ENCODE data around the gene GGACT. TPM values are rescaled to one million over a fixed set of nuclear protein-coding genes. Genes with fewer than 3 reads are reported as not detected.

Gene GGACT
- total RNA-seq, 1 experiment from 2014 or later: 3.8 TPM

- no peak overlapping the region for H3K27ac ChIP-seq (ENCODE audit: low read depth, low read length, poor library complexity, severe bottlenecking)
- intact Hi-C loops (cut with micrococcal nuclease; ENCODE audit: unreplicated experiment): no loop called here
- ChIA-PET POLR2A (ENCODE audit: low non-redundant PET) (no interaction called here), CTCF (no interaction called here)
- H3K9me3 ChIP-seq (ENCODE audit: low read depth, low read length, poor library complexity, severe bottlenecking): no peaks in the 10 kb centered on the region
- H3K4me3 ChIP-seq (ENCODE audit: low read depth, low read length, poor library complexity, severe bottlenecking): no peak overlapping the region
- TF ChIP-seq CTCF (conservative IDR thresholded peaks at IDR 0.05; ENCODE audit: low read depth, low read length): no peak
- no peak for TF ChIP-seq EZH2 (IDR thresholded peaks at IDR 0.05; ENCODE audit: borderline replicate concordance, low read depth, low read length, poor library complexity, severe bottlenecking)
- no TSS peak for BruUV-seq (replicated peaks)
- H3K36me3 ChIP-seq (ENCODE audit: insufficient read depth, low read length, poor library complexity, severe bottlenecking): no peaks in the 10 kb centered on the region
- no peak for DNase-seq (ENCODE audit: low spot score)
- H3K27me3 ChIP-seq (replicated peaks; ENCODE audit: insufficient read depth, low read depth, low read length, poor library complexity): no peaks in the 10 kb centered on the region
- H3K4me1 ChIP-seq (ENCODE audit: insufficient read depth, low read length, poor library complexity, severe bottlenecking): peaks cover 24% of the 10 kb centered on the region
Observed at GRCh38 chr13:100540621-100541020, 48.0 kb downstream of the GGACT start.

DNA sequence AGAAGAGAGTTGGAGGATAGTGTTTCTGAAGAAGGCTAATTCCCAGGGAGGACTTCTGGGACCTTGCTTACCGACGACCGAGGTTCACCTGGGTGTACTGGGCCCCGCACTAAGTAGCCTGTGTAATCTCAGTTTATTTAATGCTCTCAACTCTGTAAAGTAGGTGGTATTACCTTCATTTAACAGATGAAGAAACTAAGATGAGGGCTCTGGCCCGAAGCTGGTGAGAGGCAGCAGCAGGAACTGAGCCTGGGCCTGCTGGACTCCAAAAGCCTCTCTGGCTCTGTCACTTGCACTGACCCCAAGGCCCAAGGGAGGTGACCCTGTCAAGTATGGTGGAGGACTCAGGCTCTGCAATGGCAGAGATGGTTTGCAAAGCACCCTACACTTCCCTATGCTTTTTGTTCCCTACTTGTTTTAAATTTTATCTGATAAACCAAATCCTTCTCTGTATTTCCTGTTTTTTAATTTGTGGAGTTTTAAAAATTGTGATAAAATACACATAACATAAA lies 50.6 kb downstream of the GGACT start:
- Histone ChIP-seq H3K27me3 (replicated peaks; ENCODE audit: insufficient read depth, low read depth, low read length, poor library complexity) (no peaks in the 10 kb centered on the region), H3K27ac (ENCODE audit: low read depth, low read length, poor library complexity, severe bottlenecking) (no peak overlapping the region), H3K4me3 (ENCODE audit: low read depth, low read length, poor library complexity, severe bottlenecking) (no peak overlapping the region), H3K4me1 (ENCODE audit: insufficient read depth, low read length, poor library complexity, severe bottlenecking) (peaks cover 17% of the 10 kb centered on the region), H3K36me3 (ENCODE audit: insufficient read depth, low read length, poor library complexity, severe bottlenecking) (no peaks in the 10 kb centered on the region), H3K9me3 (ENCODE audit: low read depth, low read length, poor library complexity, severe bottlenecking) (no peaks in the 10 kb centered on the region)
- BruUV-seq (replicated peaks): no TSS peak
- ChIA-PET POLR2A (ENCODE audit: low non-redundant PET) (no interaction called here), CTCF (no interaction called here)
- DNase-seq (ENCODE audit: low spot score): no peak
- TF ChIP-seq CTCF (conservative IDR thresholded peaks at IDR 0.05; ENCODE audit: low read depth, low read length) (no peak), EZH2 (IDR thresholded peaks at IDR 0.05; ENCODE audit: borderline replicate concordance, low read depth, low read length, poor library complexity, severe bottlenecking) (no peak)
- intact Hi-C loops (cut with micrococcal nuclease; ENCODE audit: unreplicated experiment): no loop called here

- BruUV-seq (replicated peaks): no TSS peak
- intact Hi-C loops (cut with micrococcal nuclease; ENCODE audit: unreplicated experiment): no loop called here
- Histone ChIP-seq H3K36me3 (ENCODE audit: insufficient read depth, low read length, poor library complexity, severe bottlenecking) (no peaks in the 10 kb centered on the region), H3K27ac (ENCODE audit: low read depth, low read length, poor library complexity, severe bottlenecking) (no peak overlapping the region), H3K27me3 (replicated peaks; ENCODE audit: insufficient read depth, low read depth, low read length, poor library complexity) (no peaks in the 10 kb centered on the region), H3K4me1 (ENCODE audit: insufficient read depth, low read length, poor library complexity, severe bottlenecking) (peaks cover 14% of the 10 kb centered on the region), H3K4me3 (ENCODE audit: low read depth, low read length, poor library complexity, severe bottlenecking) (no peak overlapping the region), H3K9me3 (ENCODE audit: low read depth, low read length, poor library complexity, severe bottlenecking) (no peaks in the 10 kb centered on the region)
- POLR2A ChIA-PET (ENCODE audit: low non-redundant PET): no interaction called here
- CTCF ChIA-PET: no interaction called here
- TF ChIP-seq EZH2 (IDR thresholded peaks at IDR 0.05; ENCODE audit: borderline replicate concordance, low read depth, low read length, poor library complexity, severe bottlenecking): no peak
- no peak for DNase-seq (ENCODE audit: low spot score)
Observed at GRCh38 chr13:100537486-100537885, 51.1 kb downstream of the GGACT start.

GRCh38 chr13:100536643-100537180 lies 51.9 kb downstream of the GGACT start:
- Histone ChIP-seq H3K36me3 (ENCODE audit: insufficient read depth, low read length, poor library complexity, severe bottlenecking) (no peaks in the 10 kb centered on the region), H3K27ac (ENCODE audit: low read depth, low read length, poor library complexity, severe bottlenecking) (peak overlapping the region; percentile 23), H3K4me1 (ENCODE audit: insufficient read depth, low read length, poor library complexity, severe bottlenecking) (peaks cover 7% of the 10 kb centered on the region), H3K4me3 (ENCODE audit: low read depth, low read length, poor library complexity, severe bottlenecking) (no peak overlapping the region), H3K27me3 (replicated peaks; ENCODE audit: insufficient read depth, low read depth, low read length, poor library complexity) (no peaks in the 10 kb centered on the region), H3K9me3 (ENCODE audit: low read depth, low read length, poor library complexity, severe bottlenecking) (no peaks in the 10 kb centered on the region)
- TF ChIP-seq EZH2 (IDR thresholded peaks at IDR 0.05; ENCODE audit: borderline replicate concordance, low read depth, low read length, poor library complexity, severe bottlenecking) (no peak), CTCF (conservative IDR thresholded peaks at IDR 0.05; ENCODE audit: low read depth, low read length) (no peak)
- intact Hi-C loops (cut with micrococcal nuclease; ENCODE audit: unreplicated experiment): no loop called here
- POLR2A ChIA-PET (ENCODE audit: low non-redundant PET): no interaction called here
- DNase-seq (ENCODE audit: low spot score): no peak
- CTCF ChIA-PET: no interaction called here
- no TSS peak for BruUV-seq (replicated peaks)

Measured in A673 (cell line).